Activated CD4-positive, alpha-beta T cell treated with anti-CD3 and anti-CD28 coated beads for 1 hour (primary cell): ENCODE measurements around the gene BOK.

Experiments used
- DNase-seq: peaks from one replicate; pipeline ENCODE4 v3.0.0-alpha.2; 2020

Gene BOK

DNA sequence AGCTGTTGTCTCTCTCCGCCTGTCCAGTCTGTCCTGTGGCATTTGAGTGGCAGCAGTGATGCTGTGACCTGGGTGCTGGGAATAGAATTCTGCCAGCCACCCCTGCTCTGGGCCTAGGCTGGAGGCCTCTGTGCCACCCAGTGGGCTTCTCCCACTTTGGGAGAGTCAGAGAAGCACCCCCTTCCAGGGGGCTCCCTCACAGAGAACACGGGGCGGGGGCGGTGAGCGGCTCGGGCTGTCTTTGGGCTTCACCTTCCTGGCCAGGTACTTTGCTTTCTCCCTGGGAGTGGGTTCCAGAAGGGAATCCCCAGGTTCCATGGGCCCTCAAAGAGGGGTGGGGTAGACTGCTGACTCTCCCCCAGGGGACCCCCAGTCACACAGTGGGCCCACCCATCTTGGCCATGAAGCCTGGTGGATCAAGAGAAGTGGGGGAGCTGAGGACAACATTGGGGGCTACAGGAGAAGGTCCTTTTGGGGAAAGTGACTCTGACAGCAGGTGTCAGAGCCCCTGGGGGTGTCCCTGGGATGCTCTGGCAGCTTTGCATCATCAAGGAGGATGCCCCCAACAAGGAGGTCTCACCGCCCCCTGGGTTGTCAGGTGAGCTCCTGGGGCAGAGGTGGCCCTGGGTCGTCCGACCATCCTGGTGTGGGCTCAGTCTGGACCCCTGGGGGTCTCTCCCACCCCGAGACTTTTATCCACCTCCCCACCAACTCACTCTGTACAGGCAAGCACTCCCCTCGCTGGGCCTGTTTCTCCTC, 18.8 kb upstream of the BOK start:
- no peak for DNase-seq

DNA sequence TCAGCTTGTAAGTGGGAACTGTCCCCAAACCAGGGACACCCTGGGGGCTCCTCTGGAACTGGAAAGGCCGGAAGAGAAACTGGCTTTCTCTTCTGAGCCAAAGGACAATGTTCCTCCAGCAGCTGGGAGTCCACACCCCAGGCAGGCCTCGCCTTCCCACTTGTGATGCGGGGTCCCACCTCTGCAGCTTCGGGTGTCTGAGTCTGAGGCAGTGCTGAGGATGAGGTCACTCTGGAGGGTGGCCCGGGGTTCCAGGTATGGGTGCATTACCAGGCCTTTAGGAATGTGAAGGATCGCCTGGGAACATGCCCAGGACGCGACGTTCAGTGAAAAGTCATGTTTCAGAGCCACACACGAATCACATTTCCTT, 18.2 kb upstream of the BOK start:
- DNase-seq, result no peak

DNA sequence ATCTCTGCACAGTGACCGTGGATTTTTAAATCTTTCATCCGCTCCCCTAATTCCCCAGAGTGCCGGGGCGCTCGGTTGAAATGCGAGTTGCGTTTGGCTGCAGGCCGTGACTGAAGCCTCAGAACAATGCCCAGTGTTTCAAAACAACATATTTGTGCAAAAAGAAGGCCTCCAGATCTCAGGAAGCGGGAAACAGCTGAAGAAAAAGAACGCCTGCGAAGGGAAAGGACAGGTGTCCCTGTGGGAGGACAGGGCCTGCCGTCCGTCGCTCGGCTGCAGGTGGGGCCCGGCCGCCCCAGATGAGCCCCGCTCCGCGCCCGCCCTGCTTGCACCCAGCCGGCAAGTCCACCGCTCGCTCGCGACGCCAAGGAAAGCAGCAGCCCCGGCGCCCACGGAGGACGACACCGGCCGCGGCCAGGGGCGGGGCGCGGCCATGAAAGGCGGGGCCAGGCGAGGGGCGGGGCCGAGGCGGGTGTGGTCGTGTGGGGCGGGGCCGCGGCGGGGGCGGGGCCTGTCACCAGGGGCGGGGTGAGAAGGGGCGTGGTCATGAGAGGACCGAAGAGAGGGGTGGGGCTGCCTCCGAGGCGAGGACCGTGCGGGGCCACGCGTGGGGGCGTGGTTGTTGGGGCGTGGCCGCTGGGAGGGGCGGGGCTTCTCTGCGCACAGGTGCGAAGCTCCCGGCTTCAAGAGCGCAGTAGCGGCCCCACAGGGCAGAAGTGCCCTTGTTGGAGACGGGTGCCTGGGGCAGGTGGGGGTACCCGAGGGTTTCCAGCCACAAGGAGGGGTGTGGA, 17.6 kb upstream of the BOK start:
- DNase-seq, result peak; percentile 40

DNA sequence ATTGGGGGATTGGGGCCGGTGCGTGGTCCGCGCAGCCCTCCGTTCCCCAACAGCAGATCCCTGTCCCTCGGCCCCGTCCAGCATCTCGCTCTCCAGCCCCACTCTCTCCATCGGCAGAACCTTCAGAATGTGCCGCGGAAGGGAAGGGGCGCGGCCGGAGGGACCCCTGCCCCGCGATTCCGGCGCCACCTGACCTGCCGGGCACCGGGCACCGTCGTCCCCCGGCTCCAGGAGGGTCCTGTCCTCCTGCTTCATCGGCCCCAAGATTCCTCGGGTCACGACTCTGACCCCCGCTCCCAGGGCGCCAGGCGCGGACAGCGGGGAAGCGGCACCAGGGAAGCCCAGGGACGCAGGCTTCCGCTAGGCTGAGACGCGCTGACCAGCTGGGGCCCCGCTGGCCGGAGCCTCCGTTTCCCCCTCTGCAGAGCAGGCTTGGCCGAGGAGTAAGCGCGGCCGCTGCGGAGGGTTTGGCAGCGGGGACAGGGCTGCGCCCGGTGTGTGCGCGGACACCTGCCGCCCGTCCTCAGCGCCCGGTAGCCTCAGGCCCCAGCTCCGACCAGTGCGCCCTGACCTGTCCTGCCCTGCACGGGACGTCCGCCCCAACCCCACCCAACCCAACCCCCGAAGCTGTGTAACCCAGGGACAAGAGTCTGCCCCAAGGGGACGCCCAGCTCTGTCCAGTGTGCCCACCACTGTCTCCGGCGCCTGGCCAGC, 16.8 kb upstream of the BOK start:
- no peak for DNase-seq

DNA sequence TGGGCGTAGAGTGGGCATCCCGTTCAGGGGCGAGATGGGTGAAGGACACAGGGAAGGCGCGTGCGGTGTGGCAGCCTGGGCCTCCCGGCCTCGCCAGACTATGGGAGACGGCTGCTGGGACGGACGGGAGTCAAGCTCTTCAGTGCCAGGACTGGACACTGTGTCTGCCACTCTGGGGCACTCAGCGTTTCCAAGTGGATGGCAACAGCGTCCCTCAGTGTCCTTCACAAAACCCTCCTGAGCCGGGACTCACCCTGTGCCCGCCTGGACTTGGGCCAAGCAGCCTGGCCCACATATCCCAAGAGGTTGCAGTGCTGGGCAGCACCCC, 16.3 kb upstream of the BOK start:
- DNase-seq, result no peak

DNA sequence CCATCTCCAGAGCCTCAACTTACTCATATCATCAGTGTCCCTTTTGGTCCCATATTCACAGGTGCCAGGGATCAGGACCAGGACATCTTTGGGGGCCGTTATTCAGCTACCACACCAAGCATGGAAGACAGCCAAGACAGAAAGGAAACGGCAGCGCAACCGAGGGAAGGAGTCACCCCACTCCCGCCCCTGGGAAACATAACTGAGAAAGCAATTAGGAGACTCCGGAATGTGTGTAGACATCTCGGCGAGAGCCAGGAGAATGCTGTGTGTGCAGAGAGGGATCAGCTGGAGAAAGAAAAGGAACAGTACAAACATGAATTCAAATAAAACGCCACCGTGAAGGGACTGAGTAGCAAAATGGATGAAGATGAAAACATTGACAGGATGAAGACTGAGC, 13.4 kb upstream of the BOK start:
- DNase-seq, result no peak

DNA sequence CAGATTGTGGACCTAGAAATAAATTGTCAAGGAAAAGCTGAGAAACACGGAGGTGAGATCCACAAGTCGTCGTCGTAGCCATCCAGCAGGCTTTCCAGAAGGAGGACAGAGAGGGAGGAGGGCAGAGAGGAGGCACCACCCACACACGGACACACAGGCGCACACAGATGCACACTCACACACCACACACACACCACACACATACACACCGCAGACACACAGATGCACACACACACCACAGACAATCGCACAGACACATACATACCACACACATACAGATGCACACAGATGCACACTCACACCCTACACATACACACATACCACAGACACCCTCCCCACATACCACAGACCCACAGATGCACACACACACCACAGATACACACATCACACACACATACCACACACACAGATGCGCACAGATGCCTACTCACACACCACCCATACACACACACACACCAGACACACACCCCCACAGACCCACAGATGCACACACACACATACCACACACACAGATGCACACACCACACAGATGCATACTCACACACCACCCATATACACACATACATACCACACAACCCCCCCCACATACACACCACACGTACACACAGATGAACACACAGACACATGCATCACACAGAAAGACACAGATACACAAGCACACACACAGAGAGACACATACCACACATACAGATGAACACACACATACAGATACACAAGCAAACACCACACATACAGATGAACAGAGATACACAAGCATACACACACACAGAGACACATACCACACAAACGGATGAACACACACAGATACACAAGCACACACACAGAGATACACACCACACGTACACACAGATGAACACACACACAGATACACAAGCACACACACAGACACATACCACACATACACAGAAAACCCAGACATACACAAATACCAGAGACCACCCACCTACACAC, 12.7 kb upstream of the BOK start:
- DNase-seq, result no peak

DNA sequence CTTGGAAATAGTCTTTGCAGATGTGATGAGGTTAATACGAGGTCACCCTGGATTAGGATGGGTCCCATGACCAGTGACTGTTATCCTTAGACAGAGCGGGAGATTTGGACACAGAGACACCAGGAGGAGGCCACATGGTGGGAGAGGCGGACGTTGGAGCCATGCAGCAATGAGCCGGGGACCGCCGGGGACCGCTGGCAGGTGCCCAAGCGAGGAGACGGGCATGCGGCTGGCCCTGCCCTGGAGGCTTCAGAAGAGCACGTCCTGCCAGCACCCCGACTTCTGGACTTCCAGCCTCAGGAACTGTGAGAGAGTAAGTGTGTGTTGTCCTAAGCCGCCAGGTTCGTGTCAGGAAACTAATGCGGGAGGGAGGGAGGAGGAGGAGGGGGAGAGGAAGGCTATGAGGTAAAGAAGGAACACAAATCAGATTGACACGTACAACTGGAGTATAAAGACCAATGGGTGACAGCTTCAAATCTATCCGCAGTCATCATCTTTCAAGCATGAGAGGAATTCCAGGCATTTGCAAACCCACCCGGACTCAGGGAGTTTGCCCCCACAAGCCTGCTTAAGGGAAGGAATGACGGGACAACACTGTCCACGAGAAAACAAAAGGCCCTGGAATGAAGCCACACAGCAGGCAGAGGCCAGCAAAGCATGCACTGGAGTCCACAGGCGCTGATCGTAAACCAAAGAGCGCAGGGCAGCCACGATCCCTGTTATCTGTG, 11.6 kb upstream of the BOK start:
- DNase-seq, result no peak

DNA sequence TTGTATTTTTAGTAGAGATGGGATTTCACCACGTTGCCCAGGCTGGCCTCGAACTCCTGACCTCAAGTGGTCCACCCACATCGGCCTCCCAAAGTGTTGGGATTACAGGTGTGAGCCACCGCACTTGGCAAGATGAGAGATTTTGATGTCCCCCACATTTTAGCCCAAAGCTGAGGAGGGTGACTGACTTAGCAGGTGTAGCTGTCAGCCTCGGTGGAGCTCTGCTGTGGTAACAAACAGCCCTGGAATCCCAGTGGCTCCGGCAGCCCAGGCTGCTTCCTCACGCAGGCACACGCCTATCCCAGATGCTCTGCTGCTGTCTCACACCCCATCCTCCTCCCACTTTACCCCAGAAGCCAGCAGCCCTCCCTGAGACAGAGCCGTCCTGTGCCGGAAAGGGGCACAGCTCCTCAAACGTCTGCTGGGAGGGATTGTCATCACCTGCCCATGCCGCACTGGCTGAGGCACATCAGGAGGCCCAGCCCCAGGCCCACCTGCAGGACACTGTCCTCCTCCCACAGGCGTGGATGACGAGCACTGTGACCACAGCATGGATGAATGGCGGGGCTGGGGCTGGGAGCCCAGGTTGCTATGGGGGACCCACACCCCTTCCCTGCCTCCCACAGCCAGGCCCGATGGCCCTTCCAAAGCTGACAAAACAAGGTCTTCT, 10.6 kb upstream of the BOK start:
- DNase-seq, result no peak

DNA sequence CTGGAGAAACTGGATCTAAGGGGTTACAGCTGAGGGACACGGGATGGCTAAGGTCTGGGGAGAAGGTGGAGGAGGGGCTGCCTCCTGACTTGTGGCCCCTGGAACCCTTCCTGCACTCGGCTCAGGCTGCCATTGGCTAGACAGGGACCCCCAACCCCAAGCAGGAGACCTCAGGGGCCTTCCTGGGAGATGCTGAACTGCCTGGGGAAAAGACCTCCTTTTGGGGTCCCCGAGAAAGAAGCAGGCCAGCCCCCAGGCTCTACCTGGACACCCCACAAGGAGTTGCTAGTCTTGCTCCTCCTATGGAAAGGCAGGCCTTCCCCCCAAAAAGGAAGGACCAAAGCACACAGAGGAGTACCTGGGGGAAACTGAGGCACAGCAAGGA, 10.1 kb upstream of the BOK start:
- no peak for DNase-seq

DNA sequence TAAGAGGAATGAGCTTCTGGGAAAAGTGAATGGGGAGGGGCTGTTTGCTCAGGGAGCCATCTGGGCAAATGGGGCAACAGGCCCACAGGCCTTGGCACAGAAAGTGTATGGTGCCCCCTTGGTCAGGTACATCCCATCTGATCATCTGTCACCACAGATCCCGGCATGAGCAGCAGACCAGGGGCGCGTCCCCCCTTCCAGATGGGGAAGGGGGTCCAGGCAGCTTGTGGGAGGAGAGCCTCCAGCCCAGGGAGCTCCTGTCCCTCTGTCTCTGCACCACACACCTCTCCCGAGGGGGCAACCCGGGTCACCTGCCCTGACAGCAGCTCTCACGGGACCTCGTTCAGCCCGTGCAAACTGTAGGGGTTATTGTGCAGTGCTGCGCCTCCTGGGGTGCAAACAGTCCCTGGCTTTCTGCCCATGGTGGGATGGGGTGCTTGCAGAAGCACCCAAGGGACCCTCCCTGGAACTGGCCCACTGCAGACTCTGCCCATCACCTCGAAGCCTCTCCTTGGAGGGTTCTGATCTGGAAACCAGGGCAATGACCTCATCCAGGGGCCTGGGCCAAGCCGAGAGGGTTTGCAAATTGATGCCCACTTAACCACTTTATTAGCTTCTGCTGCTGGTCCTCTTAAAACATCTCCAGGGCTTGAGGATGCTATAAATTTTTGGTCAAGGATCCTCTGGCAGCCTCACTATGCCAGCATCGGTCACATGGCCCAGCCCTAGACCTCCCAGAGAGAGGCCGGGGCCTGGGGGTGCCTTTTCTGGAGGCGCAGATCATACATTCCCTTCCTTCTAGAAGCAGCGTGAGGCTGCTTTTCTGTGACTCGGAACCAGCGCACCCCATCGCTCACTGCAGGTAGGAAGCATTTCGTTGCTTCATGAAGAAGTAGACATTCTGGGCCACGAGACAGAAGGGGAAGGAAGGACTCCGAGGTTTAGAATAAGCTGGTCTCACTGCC, 7.6 kb upstream of the BOK start:
- no peak for DNase-seq

DNA sequence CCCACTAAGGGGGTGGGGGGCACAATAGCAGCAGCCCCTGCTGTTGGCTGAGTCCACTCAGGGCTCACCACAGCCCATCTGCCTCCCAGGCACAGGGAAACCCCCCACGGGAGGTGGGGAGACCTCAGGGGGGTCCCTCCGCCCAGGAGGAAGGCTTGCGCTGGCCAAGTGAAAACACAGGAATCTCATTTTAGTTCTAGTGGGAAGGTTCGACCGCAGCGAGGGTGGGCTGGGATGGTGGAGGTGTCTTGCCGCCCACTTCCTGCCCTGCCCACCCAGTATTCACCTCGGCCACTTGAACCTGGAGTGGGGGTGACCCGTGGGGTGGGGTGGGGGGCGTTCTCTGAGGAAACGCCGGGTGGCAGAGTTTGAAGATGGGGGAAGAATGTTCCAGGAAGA, 6.9 kb upstream of the BOK start:
- DNase-seq, result no peak

DNA sequence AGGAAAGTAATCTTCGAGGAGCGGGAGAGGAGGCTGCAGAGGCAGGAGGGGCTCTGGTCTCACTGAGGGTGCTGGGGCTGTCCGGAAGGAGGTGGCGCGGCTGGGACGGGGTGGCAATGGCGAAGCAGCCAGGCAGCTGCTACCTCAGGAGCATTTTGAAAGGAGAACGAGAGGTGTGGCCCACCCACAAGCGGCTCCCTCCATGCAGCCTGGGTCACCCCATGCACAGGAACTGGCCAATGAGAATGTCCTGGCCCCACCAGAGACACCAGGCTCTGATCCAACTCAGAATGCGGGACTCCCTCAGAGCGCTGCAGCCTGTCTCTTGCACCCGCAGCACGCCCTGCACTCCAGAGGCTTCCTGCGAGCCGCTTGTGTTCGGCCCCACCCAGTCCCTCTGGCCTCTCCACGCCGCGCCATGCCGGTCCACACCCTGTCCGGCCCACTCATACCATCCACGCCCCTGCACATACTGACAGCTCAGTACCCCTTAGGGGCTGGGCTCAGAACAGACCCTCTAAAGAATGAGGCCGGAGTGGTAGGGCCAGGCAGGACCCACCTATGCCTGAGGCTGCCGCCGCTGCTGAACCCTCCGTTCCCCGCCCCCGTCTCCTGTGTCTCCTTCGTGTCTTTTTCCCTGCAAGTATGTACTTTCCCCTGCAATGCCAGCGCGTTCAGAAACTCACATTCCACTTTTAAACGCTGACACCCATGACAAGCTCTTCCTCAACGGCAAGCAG, 6.4 kb upstream of the BOK start:
- DNase-seq, result no peak

DNA sequence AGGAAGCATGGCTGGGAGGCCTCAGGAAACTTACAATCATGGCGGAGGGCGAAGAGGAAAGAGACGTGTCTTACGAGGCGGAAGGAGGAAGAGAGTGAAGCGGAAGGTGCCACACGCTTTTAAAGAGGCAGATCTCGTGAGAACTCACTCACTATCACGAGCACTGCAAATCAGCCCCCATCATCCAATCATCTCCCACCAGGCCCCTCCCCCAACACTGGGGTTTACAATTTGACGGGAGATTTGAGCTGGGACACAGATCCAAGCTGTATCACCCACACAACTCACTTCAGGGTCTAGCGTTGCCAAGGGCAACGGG, 5.1 kb upstream of the BOK start:
- DNase-seq, result no peak

DNA sequence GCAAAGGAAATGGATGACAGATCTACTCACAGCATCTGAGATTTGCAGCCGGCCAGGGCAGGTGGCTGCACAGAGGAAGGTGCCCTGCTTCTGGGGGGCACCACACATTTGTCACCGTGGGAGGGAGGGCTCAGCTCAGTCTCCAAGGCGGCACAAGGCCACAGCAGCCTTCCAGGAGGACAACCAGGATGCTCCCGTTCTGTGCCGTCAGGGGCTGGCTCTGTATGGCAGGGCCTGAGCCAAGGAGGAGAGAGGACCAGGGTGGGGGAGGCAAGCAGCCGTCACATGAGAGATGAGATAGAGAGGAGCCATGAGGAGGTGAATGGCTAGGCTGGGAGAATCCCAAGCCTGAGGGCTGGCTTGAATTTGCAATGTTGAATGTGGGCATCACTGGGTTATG, 4.6 kb upstream of the BOK start:
- DNase-seq, result no peak

DNA sequence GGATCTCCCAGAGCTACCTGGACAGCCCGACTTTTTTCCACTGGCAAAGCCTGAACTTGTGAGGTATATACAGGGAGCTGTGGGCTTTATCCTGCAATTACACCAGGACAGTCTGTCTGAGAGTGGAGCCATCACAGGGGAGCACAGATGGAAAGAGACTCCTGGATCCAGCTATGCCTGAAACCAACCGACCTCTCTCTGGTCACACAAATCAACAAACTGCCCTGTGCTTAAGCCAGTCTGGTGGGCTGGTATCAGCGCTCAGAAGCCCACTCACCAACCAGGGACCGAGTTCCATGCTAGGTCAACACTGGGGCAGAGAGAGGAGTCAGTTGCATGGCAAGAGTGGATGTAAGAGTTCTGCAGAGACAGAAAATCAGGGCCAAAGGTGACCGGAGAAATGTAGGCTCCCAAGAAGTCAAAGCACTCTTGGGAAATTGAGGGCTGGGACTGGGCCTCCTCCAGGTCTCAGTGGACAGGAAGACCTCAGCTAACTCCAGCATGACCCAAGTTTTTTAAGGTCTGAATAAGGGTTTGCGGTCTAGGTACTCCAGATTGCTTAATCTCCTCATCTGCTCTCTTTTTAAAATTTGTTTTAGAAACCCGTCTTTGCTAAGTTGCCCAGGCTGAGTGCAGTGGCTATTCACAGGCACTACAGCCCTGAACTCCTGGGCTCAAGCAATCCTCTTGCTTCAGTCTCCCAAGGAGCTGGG, 3.8 kb upstream of the BOK start:
- no peak for DNase-seq

DNA sequence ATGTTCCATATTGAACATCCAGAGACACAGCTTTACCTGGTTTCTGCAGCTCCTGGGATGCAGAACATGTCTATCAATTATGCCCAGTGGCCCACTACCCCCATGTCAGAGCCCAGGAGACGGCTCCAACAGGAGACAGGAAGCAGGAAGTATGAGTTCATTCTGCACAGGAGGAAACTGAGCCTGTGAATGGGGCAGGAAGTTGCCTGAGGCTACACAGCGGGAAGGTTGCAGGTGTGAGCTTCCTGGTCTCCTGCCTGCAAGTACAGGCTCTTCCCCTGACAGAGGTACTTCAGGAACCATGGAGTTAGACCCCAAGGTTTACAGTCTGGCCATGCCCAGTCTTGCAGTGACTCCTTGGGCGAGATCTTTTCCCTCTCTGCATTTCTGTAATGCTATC, 2.8 kb upstream of the BOK start:
- no peak for DNase-seq

DNA sequence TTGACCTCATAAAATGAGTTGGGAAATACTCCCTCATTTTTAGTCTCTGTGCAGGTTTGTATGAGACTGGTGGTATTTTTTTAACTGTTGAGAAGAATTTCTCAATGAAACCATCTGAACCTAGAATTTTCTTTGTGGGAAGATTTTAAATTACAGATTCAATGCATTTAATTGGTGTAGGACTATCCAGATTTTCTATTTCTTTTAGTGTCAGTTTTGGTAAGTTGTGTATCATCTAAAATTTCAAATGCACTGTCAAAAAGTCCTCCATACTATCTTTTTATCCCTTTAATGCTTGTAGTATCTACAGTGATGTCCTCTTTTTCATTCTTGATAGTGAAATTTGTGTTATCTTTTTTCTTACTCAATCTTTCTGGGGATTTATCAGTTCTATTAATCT, 1.8 kb upstream of the BOK start:
- no peak for DNase-seq
